Activated CD4-positive, CD25-positive, alpha-beta regulatory T cell (primary cell): ENCODE measurements around the gene GMEB1.
"Not testable (repeated sequence)": the region's sequence is repeated elsewhere in the genome, so short reads cannot be mapped to it uniquely, and the experiment has no call there.

Source experiments
- DNase-seq, 4 experiments: peaks; one replicate each; lab custom pipeline; 2025; lab: John Stamatoyannopoulos, UW

Gene GMEB1

GRCh38 chr1:28671254-28671780, 2.7 kb downstream of the GMEB1 start:
- no peak for DNase-seq

- not testable (repeated sequence) for DNase-seq
These were observed 4.4 kb downstream of the GMEB1 start for GRCh38 chr1:28672971-28673370.

GRCh38 chr1:28675924-28676257, 7.3 kb downstream of the GMEB1 start:
- DNase-seq: no peak

- no peak for DNase-seq
These were observed 11.6 kb downstream of the GMEB1 start for GRCh38 chr1:28680151-28680550.

- no peak for DNase-seq
These were observed 14.3 kb downstream of the GMEB1 start for GRCh38 chr1:28682840-28683239.

GRCh38 chr1:28684937-28685336, 16.4 kb downstream of the GMEB1 start:
- DNase-seq: no peak

- DNase-seq: not testable (repeated sequence)
These were observed 23.0 kb downstream of the GMEB1 start for GRCh38 chr1:28691627-28692026.

GRCh38 chr1:28703629-28704028, 35.0 kb downstream of the GMEB1 start:
- no peak for DNase-seq

GRCh38 chr1:28716336-28716735, 47.8 kb downstream of the GMEB1 start:
- DNase-seq: no peak

GRCh38 chr1:28718166-28718565, 49.6 kb downstream of the GMEB1 start:
- DNase-seq: no peak

GRCh38 chr1:28718586-28719331, 50.2 kb downstream of the GMEB1 start:
- DNase-seq: no peak

- no peak for DNase-seq
These were observed 50.7 kb downstream of the GMEB1 start for GRCh38 chr1:28719332-28719619.

- DNase-seq: no peak
These were observed 51.8 kb downstream of the GMEB1 start for GRCh38 chr1:28720376-28720775.

- not testable (repeated sequence) for DNase-seq
These were observed 53.3 kb downstream of the GMEB1 start for GRCh38 chr1:28721927-28722326.

- not testable (repeated sequence) for DNase-seq
These were observed 56.8 kb downstream of the GMEB1 start for GRCh38 chr1:28725365-28725764.

- DNase-seq: no peak
These were observed 67.4 kb downstream of the GMEB1 start for GRCh38 chr1:28735961-28736449.

GRCh38 chr1:28736450-28737306, 68.1 kb downstream of the GMEB1 start, which contains the start of gene YTHDF2:
Gene YTHDF2 (plus strand): TSS chr1:28736940. CDS start chr1:28737121, 181 bp downstream.
- DNase-seq: peak; percentile 96 to 98 (median 98)

GRCh38 chr1:28737307-28738132, 68.9 kb downstream of the GMEB1 start:
- DNase-seq: peak in 2 of 4 experiments; percentile 15 to 23

- DNase-seq: no peak
These were observed 71.5 kb downstream of the GMEB1 start for GRCh38 chr1:28740118-28740517.

- no peak for DNase-seq
These were observed 75.6 kb downstream of the GMEB1 start for GRCh38 chr1:28744184-28744583.

- no peak for DNase-seq
These were observed 77.1 kb downstream of the GMEB1 start for GRCh38 chr1:28745653-28746173.

- DNase-seq: no peak
These were observed 81.7 kb downstream of the GMEB1 start for GRCh38 chr1:28750330-28750729.
